WI38 (cell line): Measurements from ENCODE around the gene SCARB1.
A peak's percentile ranks its signal among the peaks of the same experiment; 100 is the strongest.

Experiments
- H3K4me3 ChIP-seq: 2 replicates; pipeline ENCODE4 v1.5.1; 2011; ENCODE audit warnings: low read depth, mild to moderate bottlenecking, control low read depth, low read length
- TF ChIP-seq, protein P1 (sequence below): IDR thresholded peaks from 2 replicates; pipeline ENCODE4 v1.5.1; 2012; ENCODE audit warnings: low read depth, mild to moderate bottlenecking, control low read depth, low read length

SCARB1 gene

DNA sequence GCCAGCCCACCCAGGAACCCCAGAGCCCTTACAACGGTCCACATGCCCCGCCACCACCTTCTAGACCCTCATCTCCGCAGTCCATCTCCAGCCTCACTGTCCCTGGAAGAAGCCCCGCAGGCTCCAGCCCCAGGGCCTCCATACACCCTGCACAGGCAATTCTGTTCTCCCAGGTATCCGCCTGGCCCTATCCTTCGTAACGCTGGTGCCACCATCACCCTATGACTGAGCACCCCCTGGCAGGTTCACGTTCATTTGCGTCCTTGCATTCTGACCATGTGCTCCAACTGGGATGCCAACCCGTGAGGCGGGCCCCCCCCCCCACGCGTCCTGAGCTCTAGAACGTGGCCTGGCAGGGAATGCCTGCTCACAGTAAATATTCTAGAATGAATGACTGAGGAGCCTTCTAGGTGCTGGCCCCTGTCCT lies 675 bp upstream of the SCARB1 start:
- peak overlapping the region; percentile 34 for H3K4me3 ChIP-seq
- TF ChIP-seq, protein P1, sequence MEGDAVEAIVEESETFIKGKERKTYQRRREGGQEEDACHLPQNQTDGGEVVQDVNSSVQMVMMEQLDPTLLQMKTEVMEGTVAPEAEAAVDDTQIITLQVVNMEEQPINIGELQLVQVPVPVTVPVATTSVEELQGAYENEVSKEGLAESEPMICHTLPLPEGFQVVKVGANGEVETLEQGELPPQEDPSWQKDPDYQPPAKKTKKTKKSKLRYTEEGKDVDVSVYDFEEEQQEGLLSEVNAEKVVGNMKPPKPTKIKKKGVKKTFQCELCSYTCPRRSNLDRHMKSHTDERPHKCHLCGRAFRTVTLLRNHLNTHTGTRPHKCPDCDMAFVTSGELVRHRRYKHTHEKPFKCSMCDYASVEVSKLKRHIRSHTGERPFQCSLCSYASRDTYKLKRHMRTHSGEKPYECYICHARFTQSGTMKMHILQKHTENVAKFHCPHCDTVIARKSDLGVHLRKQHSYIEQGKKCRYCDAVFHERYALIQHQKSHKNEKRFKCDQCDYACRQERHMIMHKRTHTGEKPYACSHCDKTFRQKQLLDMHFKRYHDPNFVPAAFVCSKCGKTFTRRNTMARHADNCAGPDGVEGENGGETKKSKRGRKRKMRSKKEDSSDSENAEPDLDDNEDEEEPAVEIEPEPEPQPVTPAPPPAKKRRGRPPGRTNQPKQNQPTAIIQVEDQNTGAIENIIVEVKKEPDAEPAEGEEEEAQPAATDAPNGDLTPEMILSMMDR: no peak

DNA sequence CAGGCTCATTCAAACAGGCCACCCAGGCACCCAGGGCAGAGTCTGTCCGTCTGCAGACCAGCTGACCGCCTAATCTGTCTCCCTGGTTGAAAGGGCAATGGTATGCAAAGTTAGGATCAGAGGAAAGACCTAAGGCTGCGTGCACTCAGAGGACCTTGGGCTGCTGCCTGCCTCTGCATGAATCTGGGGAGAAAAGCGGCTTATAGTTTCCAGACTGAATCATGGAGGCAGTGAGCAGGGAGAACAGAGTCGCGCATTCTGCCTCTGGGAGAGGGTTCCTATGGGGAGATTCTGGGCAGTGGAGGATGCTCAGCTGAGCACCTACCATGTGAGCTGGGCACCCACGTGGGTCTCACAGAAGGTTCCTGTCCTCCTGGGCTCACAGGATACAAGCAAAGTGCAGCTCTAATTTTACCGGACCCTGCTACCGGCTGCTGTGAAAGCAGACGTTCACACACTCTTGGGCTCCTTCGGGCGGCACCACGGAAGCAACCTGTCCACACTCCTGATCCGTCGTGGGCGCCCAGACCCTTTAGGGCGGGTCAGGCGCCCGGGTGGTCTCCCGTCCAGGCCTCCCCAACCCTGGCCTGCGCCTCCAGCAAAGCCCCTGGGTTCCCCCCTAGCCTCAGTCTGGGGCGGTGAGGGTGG lies 772 bp downstream of the SCARB1 start:
- H3K4me3 ChIP-seq: peak overlapping the region; percentile 70
- TF ChIP-seq, protein P1: no peak

DNA sequence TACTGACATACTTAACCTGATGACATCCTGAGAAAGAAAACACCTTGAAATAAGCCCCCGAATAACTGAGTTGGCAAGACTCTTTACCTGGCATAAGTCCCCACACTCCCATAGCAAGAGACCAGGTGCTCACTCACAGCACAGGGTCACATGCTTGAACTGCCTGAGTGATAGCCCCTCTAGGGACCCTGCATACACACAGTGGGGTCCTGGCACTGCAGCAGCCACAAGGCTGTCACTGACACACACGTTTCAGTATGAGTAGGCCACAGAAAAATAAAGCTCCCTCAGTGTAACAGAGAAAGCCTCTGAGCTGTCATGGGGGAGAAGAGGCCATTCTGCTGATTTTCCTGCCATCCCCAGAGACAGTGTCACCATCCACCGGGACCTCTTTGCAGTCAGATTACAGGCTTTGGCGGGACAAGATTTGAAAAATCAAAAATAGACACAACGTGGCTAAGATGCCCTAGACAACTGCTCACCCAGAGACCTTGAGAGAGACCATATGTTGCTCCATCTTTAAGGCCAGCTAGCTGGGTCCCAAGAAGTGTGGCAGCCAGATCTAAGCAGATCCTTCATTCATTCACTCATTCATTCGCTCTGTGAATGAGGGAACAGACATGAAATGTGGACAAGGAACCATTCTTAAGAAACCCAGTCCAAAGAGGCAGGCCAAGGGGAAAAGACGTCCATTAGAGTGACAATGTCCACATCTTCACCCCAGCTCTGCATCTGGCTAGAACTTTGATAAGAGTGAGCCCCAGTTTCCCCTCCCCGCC lies 1.6 kb downstream of the SCARB1 start:
- TF ChIP-seq, protein P1: no peak
- H3K4me3 ChIP-seq: no peak overlapping the region

DNA sequence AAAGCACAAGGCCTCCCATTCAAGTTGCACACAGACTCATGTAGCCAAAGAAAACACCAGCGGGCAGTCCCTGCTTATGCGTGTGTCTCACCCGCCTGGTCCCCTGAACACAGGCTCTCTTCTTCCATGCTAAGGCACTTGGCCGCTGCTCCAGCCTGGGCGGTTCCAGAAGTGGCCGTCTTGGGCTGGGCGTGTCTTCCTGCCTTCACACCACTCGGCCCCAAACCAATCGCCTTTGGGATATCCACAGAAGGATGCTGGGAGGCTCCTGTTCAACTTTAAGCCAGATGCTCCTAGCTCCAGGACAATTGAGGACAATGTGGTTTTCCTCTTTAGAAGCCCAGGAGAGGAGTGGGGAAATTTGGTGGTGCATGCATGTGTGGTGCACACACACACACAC lies 2.2 kb downstream of the SCARB1 start:
- H3K4me3 ChIP-seq: no peak overlapping the region
- TF ChIP-seq, protein P1: no peak

DNA sequence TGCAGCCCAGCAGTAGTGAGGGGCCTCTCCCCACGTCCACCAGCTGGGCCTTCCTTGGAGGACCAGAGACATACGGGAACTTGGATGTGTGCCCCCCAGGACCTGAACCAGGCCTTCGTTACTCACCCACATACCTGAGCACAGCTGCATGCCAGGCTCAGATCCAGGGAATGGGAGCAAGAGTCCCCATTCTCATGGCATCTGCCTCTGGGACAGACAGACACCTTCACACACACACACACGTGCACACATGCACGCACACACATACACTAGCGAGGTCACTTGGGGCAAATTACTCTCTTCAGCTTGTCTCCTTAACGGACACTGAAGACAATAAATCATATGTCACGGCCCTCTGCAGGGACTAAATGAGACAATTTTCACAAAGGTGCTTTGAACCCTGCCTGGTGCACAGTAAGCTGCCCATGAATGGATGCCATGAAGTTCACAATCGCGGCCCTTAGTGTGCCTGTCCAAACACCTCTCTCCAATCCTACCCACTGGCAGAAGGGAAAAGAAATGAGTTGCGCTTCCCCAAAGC lies 5.7 kb downstream of the SCARB1 start:
- H3K4me3 ChIP-seq: no peak overlapping the region
- TF ChIP-seq, protein P1: no peak

DNA sequence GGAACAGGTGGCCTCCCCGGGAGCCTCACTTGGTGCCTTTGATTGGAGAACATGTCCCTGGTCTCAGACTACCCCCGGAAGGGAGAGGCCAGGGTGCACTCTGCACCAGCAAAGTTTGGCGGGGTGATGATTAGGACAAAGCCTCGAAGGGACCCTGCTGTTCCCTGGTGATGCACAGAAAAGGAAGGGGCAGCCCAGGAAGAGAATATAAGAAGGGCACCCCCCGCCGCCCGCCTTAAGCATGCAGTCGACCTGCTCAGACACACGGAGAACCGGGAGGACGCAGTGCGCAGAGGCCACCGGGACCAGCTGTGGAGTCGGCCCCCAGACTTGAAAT lies 6.9 kb downstream of the SCARB1 start:
- TF ChIP-seq, protein P1: no peak
- H3K4me3 ChIP-seq: no peak overlapping the region
